SK-N-SH treated with all-trans-retinoic acid at 6 μM for 48 hours (cell line): Measurements from ENCODE around the gene AMPD3.

Experiments
- ATAC-seq: fragments of 200-7000 bp; cut with Tn5 transposase; 3 replicates; pipeline ENCODE4 v1.9.1; 2020; ENCODE audit warnings: mild to moderate bottlenecking, moderate library complexity
- ARNTL ChIP-seq: fragments of 450-650 bp; formaldehyde crosslinking; IDR thresholded peaks from 2 replicates; pipeline ENCODE4 v1.5.0; 2020; ENCODE audit warnings: low read depth, mild to moderate bottlenecking, moderate library complexity, borderline replicate concordance
- BACH2 ChIP-seq: fragments of 250-450 bp; sonication (Bioruptor Pico); IDR thresholded peaks from 2 replicates; pipeline ENCODE4 v1.9.0; 2021; ENCODE audit warnings: mild to moderate bottlenecking, borderline replicate concordance
- GLIS3 ChIP-seq: fragments of 250-450 bp; sonication (Bioruptor Pico); IDR thresholded peaks from 2 replicates; pipeline ENCODE4 v1.5.0; 2020; ENCODE audit warnings: mild to moderate bottlenecking, moderate library complexity
- ISL1 ChIP-seq: fragments of 250-450 bp; sonication (Bioruptor Pico); IDR thresholded peaks from 2 replicates; pipeline ENCODE4 v2.1.2; 2022; ENCODE audit warnings: mild to moderate bottlenecking, moderate library complexity
- OSR1 ChIP-seq: fragments of 250-450 bp; sonication (Bioruptor Pico); IDR thresholded peaks from 2 replicates; pipeline ENCODE4 v1.8.0; 2022; ENCODE audit warnings: moderate library complexity, mild to moderate bottlenecking, inconsistent platforms
- POU6F1 ChIP-seq: fragments of 250-450 bp; sonication (Bioruptor Pico); IDR thresholded peaks from 2 replicates; pipeline ENCODE4 v1.8.0; 2021; ENCODE audit warnings: low read depth, mild to moderate bottlenecking, moderate library complexity, borderline replicate concordance
- PPARA ChIP-seq: fragments of 250-450 bp; sonication (Bioruptor Pico); IDR thresholded peaks from 2 replicates; pipeline ENCODE4 v1.5.0; 2020; ENCODE audit warnings: mild to moderate bottlenecking, borderline replicate concordance
- RARB ChIP-seq: fragments of 250-450 bp; sonication (Bioruptor Pico); IDR thresholded peaks from 2 replicates; pipeline ENCODE4 v1.8.0; 2021; ENCODE audit warnings: mild to moderate bottlenecking, moderate library complexity
- SNAI2 ChIP-seq: fragments of 250-450 bp; sonication (Bioruptor Pico); IDR thresholded peaks from 2 replicates; pipeline ENCODE4 v1.5.0; 2020; ENCODE audit warnings: mild to moderate bottlenecking, moderate library complexity
- TCF4 ChIP-seq: fragments of 250-450 bp; sonication (Bioruptor Pico); IDR thresholded peaks from 2 replicates; pipeline ENCODE4 v1.8.0; 2021; ENCODE audit warnings: mild to moderate bottlenecking, moderate library complexity, borderline replicate concordance
- TOX ChIP-seq: fragments of 250-450 bp; sonication (Bioruptor Pico); IDR thresholded peaks from 2 replicates; pipeline ENCODE4 v1.8.0; 2021; ENCODE audit warnings: mild to moderate bottlenecking, moderate library complexity, borderline replicate concordance
- ZC3H10 ChIP-seq: fragments of 250-450 bp; sonication (Bioruptor Pico); IDR thresholded peaks from 2 replicates; pipeline ENCODE4 v1.5.1; 2021; ENCODE audit warnings: mild to moderate bottlenecking, moderate library complexity
- ZFP3 ChIP-seq: fragments of 250-450 bp; sonication (Bioruptor Pico); IDR thresholded peaks from 2 replicates; pipeline ENCODE4 v1.5.0; 2020; ENCODE audit warnings: mild to moderate bottlenecking, moderate library complexity
- ZNF565 ChIP-seq: fragments of 450-650 bp; formaldehyde crosslinking; conservative IDR thresholded peaks from 2 replicates; pipeline ENCODE4 v1.5.0; 2020; ENCODE audit warnings: low read depth, mild to moderate bottlenecking, moderate library complexity
- ZNF70 ChIP-seq: fragments of 450-650 bp; formaldehyde crosslinking; IDR thresholded peaks from 2 replicates; pipeline ENCODE4 v1.5.0; 2020; ENCODE audit warnings: mild to moderate bottlenecking, moderate library complexity
- TF ChIP-seq, protein P1 (sequence below): fragments of 250-450 bp; sonication (Bioruptor Pico); IDR thresholded peaks from 2 replicates; pipeline ENCODE4 v1.5.1; 2021; ENCODE audit warnings: mild to moderate bottlenecking, moderate library complexity
- TF ChIP-seq, protein P2 (sequence below): fragments of 250-450 bp; sonication (Bioruptor Pico); IDR thresholded peaks from 2 replicates; pipeline ENCODE4 v1.5.1; 2020; ENCODE audit warnings: low read depth, mild to moderate bottlenecking, moderate library complexity
- TF ChIP-seq, protein P3 (sequence below): fragments of 250-450 bp; sonication (Bioruptor Pico); IDR thresholded peaks from 2 replicates; pipeline ENCODE4 v1.8.0; 2020; ENCODE audit warnings: mild to moderate bottlenecking, moderate library complexity, borderline replicate concordance
- TF ChIP-seq, protein P4 (sequence below): fragments of 250-450 bp; sonication (Bioruptor Pico); IDR thresholded peaks from 2 replicates; pipeline ENCODE4 v1.5.0; 2020; ENCODE audit warnings: mild to moderate bottlenecking, moderate library complexity

The AMPD3 gene

GRCh38 chr11:10454878-10455631 is at the start of gene AMPD3:
AMPD3 (plus strand) TSS chr11:10455264; CDS start chr11:10461520, 6,256 bp downstream.
- ATAC-seq: peak; percentile 89

GRCh38 chr11:10405865-10406592 is 49.0 kb upstream of the AMPD3 start:
- ATAC-seq: peak; percentile 86
- no peak for TF ChIP-seq PPARA
- no peak for TF ChIP-seq GLIS3 (CRISPR knock-in tag)
- TF ChIP-seq POU6F1 (CRISPR knock-in tag): no peak
- TF ChIP-seq ZNF70 (CRISPR knock-in tag): no peak
- TF ChIP-seq ISL1 (CRISPR knock-in tag): peak; percentile 68
- TF ChIP-seq ZNF565 (CRISPR knock-in tag): no peak
- no peak for TF ChIP-seq ZFP3 (CRISPR knock-in tag)
- TF ChIP-seq, protein P1, sequence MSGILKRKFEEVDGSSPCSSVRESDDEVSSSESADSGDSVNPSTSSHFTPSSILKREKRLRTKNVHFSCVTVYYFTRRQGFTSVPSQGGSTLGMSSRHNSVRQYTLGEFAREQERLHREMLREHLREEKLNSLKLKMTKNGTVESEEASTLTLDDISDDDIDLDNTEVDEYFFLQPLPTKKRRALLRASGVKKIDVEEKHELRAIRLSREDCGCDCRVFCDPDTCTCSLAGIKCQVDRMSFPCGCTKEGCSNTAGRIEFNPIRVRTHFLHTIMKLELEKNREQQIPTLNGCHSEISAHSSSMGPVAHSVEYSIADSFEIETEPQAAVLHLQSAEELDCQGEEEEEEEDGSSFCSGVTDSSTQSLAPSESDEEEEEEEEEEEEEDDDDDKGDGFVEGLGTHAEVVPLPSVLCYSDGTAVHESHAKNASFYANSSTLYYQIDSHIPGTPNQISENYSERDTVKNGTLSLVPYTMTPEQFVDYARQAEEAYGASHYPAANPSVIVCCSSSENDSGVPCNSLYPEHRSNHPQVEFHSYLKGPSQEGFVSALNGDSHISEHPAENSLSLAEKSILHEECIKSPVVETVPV: no peak
- no peak for TF ChIP-seq ZC3H10 (CRISPR knock-in tag)
- TF ChIP-seq, protein P2, sequence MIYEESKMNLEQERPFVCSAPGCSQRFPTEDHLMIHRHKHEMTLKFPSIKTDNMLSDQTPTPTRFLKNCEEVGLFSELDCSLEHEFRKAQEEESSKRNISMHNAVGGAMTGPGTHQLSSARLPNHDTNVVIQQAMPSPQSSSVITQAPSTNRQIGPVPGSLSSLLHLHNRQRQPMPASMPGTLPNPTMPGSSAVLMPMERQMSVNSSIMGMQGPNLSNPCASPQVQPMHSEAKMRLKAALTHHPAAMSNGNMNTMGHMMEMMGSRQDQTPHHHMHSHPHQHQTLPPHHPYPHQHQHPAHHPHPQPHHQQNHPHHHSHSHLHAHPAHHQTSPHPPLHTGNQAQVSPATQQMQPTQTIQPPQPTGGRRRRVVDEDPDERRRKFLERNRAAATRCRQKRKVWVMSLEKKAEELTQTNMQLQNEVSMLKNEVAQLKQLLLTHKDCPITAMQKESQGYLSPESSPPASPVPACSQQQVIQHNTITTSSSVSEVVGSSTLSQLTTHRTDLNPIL (CRISPR knock-in tag): peak; percentile 50; the same call in 1 of the 2 replicates
- no peak; the same call in 1 of the 2 replicates for TF ChIP-seq SNAI2
- no peak for TF ChIP-seq ARNTL
- TF ChIP-seq RARB (CRISPR knock-in tag): no peak
- TF ChIP-seq, protein P3, sequence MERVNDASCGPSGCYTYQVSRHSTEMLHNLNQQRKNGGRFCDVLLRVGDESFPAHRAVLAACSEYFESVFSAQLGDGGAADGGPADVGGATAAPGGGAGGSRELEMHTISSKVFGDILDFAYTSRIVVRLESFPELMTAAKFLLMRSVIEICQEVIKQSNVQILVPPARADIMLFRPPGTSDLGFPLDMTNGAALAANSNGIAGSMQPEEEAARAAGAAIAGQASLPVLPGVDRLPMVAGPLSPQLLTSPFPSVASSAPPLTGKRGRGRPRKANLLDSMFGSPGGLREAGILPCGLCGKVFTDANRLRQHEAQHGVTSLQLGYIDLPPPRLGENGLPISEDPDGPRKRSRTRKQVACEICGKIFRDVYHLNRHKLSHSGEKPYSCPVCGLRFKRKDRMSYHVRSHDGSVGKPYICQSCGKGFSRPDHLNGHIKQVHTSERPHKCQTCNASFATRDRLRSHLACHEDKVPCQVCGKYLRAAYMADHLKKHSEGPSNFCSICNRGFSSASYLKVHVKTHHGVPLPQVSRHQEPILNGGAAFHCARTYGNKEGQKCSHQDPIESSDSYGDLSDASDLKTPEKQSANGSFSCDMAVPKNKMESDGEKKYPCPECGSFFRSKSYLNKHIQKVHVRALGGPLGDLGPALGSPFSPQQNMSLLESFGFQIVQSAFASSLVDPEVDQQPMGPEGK: no peak
- TF ChIP-seq OSR1 (CRISPR knock-in tag): no peak
- TF ChIP-seq, protein P4, sequence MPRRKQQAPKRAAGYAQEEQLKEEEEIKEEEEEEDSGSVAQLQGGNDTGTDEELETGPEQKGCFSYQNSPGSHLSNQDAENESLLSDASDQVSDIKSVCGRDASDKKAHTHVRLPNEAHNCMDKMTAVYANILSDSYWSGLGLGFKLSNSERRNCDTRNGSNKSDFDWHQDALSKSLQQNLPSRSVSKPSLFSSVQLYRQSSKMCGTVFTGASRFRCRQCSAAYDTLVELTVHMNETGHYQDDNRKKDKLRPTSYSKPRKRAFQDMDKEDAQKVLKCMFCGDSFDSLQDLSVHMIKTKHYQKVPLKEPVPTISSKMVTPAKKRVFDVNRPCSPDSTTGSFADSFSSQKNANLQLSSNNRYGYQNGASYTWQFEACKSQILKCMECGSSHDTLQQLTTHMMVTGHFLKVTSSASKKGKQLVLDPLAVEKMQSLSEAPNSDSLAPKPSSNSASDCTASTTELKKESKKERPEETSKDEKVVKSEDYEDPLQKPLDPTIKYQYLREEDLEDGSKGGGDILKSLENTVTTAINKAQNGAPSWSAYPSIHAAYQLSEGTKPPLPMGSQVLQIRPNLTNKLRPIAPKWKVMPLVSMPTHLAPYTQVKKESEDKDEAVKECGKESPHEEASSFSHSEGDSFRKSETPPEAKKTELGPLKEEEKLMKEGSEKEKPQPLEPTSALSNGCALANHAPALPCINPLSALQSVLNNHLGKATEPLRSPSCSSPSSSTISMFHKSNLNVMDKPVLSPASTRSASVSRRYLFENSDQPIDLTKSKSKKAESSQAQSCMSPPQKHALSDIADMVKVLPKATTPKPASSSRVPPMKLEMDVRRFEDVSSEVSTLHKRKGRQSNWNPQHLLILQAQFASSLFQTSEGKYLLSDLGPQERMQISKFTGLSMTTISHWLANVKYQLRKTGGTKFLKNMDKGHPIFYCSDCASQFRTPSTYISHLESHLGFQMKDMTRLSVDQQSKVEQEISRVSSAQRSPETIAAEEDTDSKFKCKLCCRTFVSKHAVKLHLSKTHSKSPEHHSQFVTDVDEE (CRISPR knock-in tag): peak; percentile 92
- peak; percentile 92 for TF ChIP-seq TCF4 (CRISPR knock-in tag)
- no peak for TF ChIP-seq BACH2

More at GRCh38 chr11:10454878-10455631, at the start of gene AMPD3:
- TF ChIP-seq ARNTL (no peak), TOX (no peak), SNAI2 (no peak), ZNF565 (CRISPR knock-in tag) (no peak), BACH2 (no peak), ZFP3 (CRISPR knock-in tag) (no peak), RARB (CRISPR knock-in tag) (no peak), TCF4 (CRISPR knock-in tag) (no peak)
- TF ChIP-seq, protein P4 (CRISPR knock-in tag): no peak
- TF ChIP-seq, protein P3: no peak
- TF ChIP-seq, all 23 proteins: peak for 0
